ENCODE measurements around the gene GYPB. TPM values are rescaled to one million over a fixed set of nuclear protein-coding genes. Genes with fewer than 3 reads are reported as not detected.
"Not testable (repeated sequence)": the region's sequence is repeated elsewhere in the genome, so short reads cannot be mapped to it uniquely, and the experiment has no call there.

The GYPB gene
- polyA plus RNA-seq, 1 donor = 3.4 TPM

- H3K9me3 ChIP-seq (ENCODE audit: control insufficient read depth, low read depth, low read length); H3K27me3 ChIP-seq (ENCODE audit: control insufficient read depth, insufficient read depth, low read length); H3K27ac ChIP-seq (ENCODE audit: low read length); H3K36me3 ChIP-seq (ENCODE audit: control insufficient read depth, insufficient read depth, low read length); DNase-seq; H3K4me3 ChIP-seq (ENCODE audit: low read length); H3K4me1 ChIP-seq (ENCODE audit: control insufficient read depth, insufficient read depth, low read length): not testable (repeated sequence)
- WGBS (ENCODE audit: insufficient coverage, low lambda C conversion rate) = 100% methylated on average over 1 of the region's 1 CpG
Observed at GRCh38 chr4:143947493-143947892, 71.7 kb downstream of the GYPB start.

Other genes starting within 250 kb of the GYPB start
- 0.70 TPM for gene GYPE, start 113.8 kb downstream of the GYPB start, polyA plus RNA-seq
- gene GYPA, start 121.3 kb upstream of the GYPB start, polyA plus RNA-seq = 3.5 TPM

Measured in large intestine (tissue), 3 donors.